GM19043 (cell line): ENCODE results near the gene IL1RAPL2.

Source experiments
- ATAC-seq: cut with Tn5 transposase; IDR thresholded peaks from one replicate; pipeline ENCODE4 v1.9.1; 2021; ENCODE audit warnings: low read depth; ENCODE audit not compliant: unreplicated experiment

IL1RAPL2 gene

GRCh38 chrX:105241056-105241455 lies 675.1 kb downstream of the IL1RAPL2 start:
- no peak for ATAC-seq

GRCh38 chrX:105260291-105261043 lies 694.5 kb downstream of the IL1RAPL2 start:
- ATAC-seq = no peak

- no peak for ATAC-seq
Measured at GRCh38 chrX:105263171-105263570, 697.2 kb downstream of the IL1RAPL2 start.

GRCh38 chrX:105263801-105264200 lies 697.8 kb downstream of the IL1RAPL2 start:
- no peak for ATAC-seq

GRCh38 chrX:105265093-105265492 lies 699.1 kb downstream of the IL1RAPL2 start:
- no peak for ATAC-seq

- ATAC-seq = no peak
Measured at GRCh38 chrX:105266456-105266855, 700.5 kb downstream of the IL1RAPL2 start.

- ATAC-seq = no peak
Measured at GRCh38 chrX:105267167-105267566, 701.2 kb downstream of the IL1RAPL2 start.

GRCh38 chrX:105269386-105269785 lies 703.4 kb downstream of the IL1RAPL2 start:
- ATAC-seq = no peak

- no peak for ATAC-seq
Measured at GRCh38 chrX:105273326-105273725, 707.3 kb downstream of the IL1RAPL2 start.

GRCh38 chrX:105274091-105274490 lies 708.1 kb downstream of the IL1RAPL2 start:
- no peak for ATAC-seq

GRCh38 chrX:105277132-105277531 lies 711.1 kb downstream of the IL1RAPL2 start:
- ATAC-seq = no peak

- ATAC-seq = no peak
Measured at GRCh38 chrX:105282077-105282476, 716.1 kb downstream of the IL1RAPL2 start.

- ATAC-seq = no peak
Measured at GRCh38 chrX:105297041-105297440, 731.0 kb downstream of the IL1RAPL2 start.

- ATAC-seq = no peak
Measured at GRCh38 chrX:105299286-105299685, 733.3 kb downstream of the IL1RAPL2 start.

- no peak for ATAC-seq
Measured at GRCh38 chrX:105302246-105302645, 736.2 kb downstream of the IL1RAPL2 start.

GRCh38 chrX:105307762-105308161 lies 741.8 kb downstream of the IL1RAPL2 start:
- ATAC-seq = no peak

- ATAC-seq = no peak
Measured at GRCh38 chrX:105313596-105313995, 747.6 kb downstream of the IL1RAPL2 start.

- ATAC-seq = no peak
Measured at GRCh38 chrX:105314458-105314857, 748.5 kb downstream of the IL1RAPL2 start.

- no peak for ATAC-seq
Measured at GRCh38 chrX:105315248-105315647, 749.2 kb downstream of the IL1RAPL2 start.

GRCh38 chrX:105317117-105317516 lies 751.1 kb downstream of the IL1RAPL2 start:
- ATAC-seq = no peak

GRCh38 chrX:105323928-105324327 lies 757.9 kb downstream of the IL1RAPL2 start:
- ATAC-seq = no peak

GRCh38 chrX:105328773-105329172 lies 762.8 kb downstream of the IL1RAPL2 start:
- ATAC-seq = no peak

- ATAC-seq = no peak
Measured at GRCh38 chrX:105331244-105331643, 765.2 kb downstream of the IL1RAPL2 start.
